ENCODE measurements around the gene WWOX. TPM values are rescaled to one million over a fixed set of nuclear protein-coding genes. Genes with fewer than 3 reads are reported as not detected.

Gene WWOX
- polyA plus RNA-seq, 1 donor (not counting 4 experiments of a cell fraction or from before 2014, with no cell fraction given), result 5.1 TPM

GRCh38 chr16:78596996-78597422, 497.6 kb downstream of the WWOX start:
- dilution Hi-C loops (cut with MboI; ENCODE audit: extremely low pct_ligation_motif_present, low sequenced_read_pairs), result no loop called here

GRCh38 chr16:78597809-78598570, 498.5 kb downstream of the WWOX start:
- Histone ChIP-seq H3K9ac (ENCODE audit: control insufficient read depth, extremely low read depth, insufficient read depth, low read length) (no peak overlapping the region), H3K27ac (ENCODE audit: control insufficient read depth, insufficient read depth, low read length) (no peak overlapping the region), H3K9me1 (ENCODE audit: control insufficient read depth, extremely low read depth, insufficient read depth, low read length) (no peaks in the 10 kb centered on the region), H3K4me2 (ENCODE audit: control insufficient read depth, extremely low read depth, insufficient read depth, low read depth, low read length) (no peak overlapping the region), H3K4me3 (ENCODE audit: control insufficient read depth in 2 of 3, extremely low read depth in 1 of 3, insufficient read depth in 2 of 3, low read depth in 1 of 3, low read length in 3 of 3) (no peak overlapping the region), H2AFZ (ENCODE audit: control insufficient read depth, low read length) (no peak overlapping the region), H3K27me3 (ENCODE audit: control insufficient read depth, extremely low read depth, insufficient read depth, low read length) (no peaks in the 10 kb centered on the region), H3K4me1 (ENCODE audit: control insufficient read depth, extremely low read depth, insufficient read depth, low read length) (no peaks in the 10 kb centered on the region), H4K20me1 (ENCODE audit: control insufficient read depth, extremely low read depth, insufficient read depth, low read length) (no peaks in the 10 kb centered on the region), H3K36me3 (ENCODE audit: control insufficient read depth in 2 of 2, extremely low read depth in 1 of 2, insufficient read depth in 2 of 2, low read length in 2 of 2) (no peaks in the 10 kb centered on the region), H3K79me2 (ENCODE audit: control insufficient read depth, insufficient read depth, low read length) (no peaks in the 10 kb centered on the region), H3K9me3 (ENCODE audit: control insufficient read depth, low read depth, low read length) (no peaks in the 10 kb centered on the region)
- TF ChIP-seq EZH2 (IDR thresholded peaks at IDR 0.05; ENCODE audit: low read length), result no peak
- TF ChIP-seq CTCF (optimal IDR thresholded peaks at IDR 0.05 in 1 of 3, IDR thresholded peaks at IDR 0.05 in 1 of 3, conservative IDR thresholded peaks at IDR 0.05 in 1 of 3; ENCODE audit: extremely low read depth in 1 of 3, insufficient read depth in 2 of 3, low read length in 3 of 3), result no peak
- dilution Hi-C loops (cut with MboI; ENCODE audit: extremely low pct_ligation_motif_present, low sequenced_read_pairs), result no loop called here
- DNase-seq (ENCODE audit: low read depth, low spot score) (no peak), FAIRE-seq (no peak)

More at GRCh38 chr16:78596996-78597422, 497.6 kb downstream of the WWOX start:
- H2AFZ ChIP-seq (ENCODE audit: control insufficient read depth, low read length), result no peak overlapping the region
- no peaks in the 10 kb centered on the region for H3K9me1 ChIP-seq (ENCODE audit: control insufficient read depth, extremely low read depth, insufficient read depth, low read length)
- no peak overlapping the region for H3K9ac ChIP-seq (ENCODE audit: control insufficient read depth, extremely low read depth, insufficient read depth, low read length)
- H3K27me3 ChIP-seq (ENCODE audit: control insufficient read depth, extremely low read depth, insufficient read depth, low read length), result no peaks in the 10 kb centered on the region
- no peak overlapping the region for H3K4me2 ChIP-seq (ENCODE audit: control insufficient read depth, extremely low read depth, insufficient read depth, low read depth, low read length)
- H3K79me2 ChIP-seq (ENCODE audit: control insufficient read depth, insufficient read depth, low read length), result no peaks in the 10 kb centered on the region
- DNase-seq (ENCODE audit: low read depth, low spot score) (no peak), FAIRE-seq (no peak)
- H3K9me3 ChIP-seq (ENCODE audit: control insufficient read depth, low read depth, low read length), result no peaks in the 10 kb centered on the region
- TF ChIP-seq EZH2 (IDR thresholded peaks at IDR 0.05; ENCODE audit: low read length), result no peak
- no peak for TF ChIP-seq CTCF (optimal IDR thresholded peaks at IDR 0.05 in 1 of 3, IDR thresholded peaks at IDR 0.05 in 1 of 3, conservative IDR thresholded peaks at IDR 0.05 in 1 of 3; ENCODE audit: extremely low read depth in 1 of 3, insufficient read depth in 2 of 3, low read length in 3 of 3)
- no peak overlapping the region for H3K27ac ChIP-seq (ENCODE audit: control insufficient read depth, insufficient read depth, low read length)
- no peaks in the 10 kb centered on the region for H3K36me3 ChIP-seq (ENCODE audit: control insufficient read depth in 2 of 2, extremely low read depth in 1 of 2, insufficient read depth in 2 of 2, low read length in 2 of 2)
- H3K4me3 ChIP-seq (ENCODE audit: control insufficient read depth in 2 of 3, extremely low read depth in 1 of 3, insufficient read depth in 2 of 3, low read depth in 1 of 3, low read length in 3 of 3), result no peak overlapping the region
- H4K20me1 ChIP-seq (ENCODE audit: control insufficient read depth, extremely low read depth, insufficient read depth, low read length), result no peaks in the 10 kb centered on the region
- no peaks in the 10 kb centered on the region for H3K4me1 ChIP-seq (ENCODE audit: control insufficient read depth, extremely low read depth, insufficient read depth, low read length)

All from keratinocyte (primary cell).